Measurements from ENCODE around the gene HES4.
"Not testable (repeated sequence)": the region's sequence is repeated elsewhere in the genome, so short reads cannot be mapped to it uniquely, and the experiment has no call there.

The HES4 gene

DNA sequence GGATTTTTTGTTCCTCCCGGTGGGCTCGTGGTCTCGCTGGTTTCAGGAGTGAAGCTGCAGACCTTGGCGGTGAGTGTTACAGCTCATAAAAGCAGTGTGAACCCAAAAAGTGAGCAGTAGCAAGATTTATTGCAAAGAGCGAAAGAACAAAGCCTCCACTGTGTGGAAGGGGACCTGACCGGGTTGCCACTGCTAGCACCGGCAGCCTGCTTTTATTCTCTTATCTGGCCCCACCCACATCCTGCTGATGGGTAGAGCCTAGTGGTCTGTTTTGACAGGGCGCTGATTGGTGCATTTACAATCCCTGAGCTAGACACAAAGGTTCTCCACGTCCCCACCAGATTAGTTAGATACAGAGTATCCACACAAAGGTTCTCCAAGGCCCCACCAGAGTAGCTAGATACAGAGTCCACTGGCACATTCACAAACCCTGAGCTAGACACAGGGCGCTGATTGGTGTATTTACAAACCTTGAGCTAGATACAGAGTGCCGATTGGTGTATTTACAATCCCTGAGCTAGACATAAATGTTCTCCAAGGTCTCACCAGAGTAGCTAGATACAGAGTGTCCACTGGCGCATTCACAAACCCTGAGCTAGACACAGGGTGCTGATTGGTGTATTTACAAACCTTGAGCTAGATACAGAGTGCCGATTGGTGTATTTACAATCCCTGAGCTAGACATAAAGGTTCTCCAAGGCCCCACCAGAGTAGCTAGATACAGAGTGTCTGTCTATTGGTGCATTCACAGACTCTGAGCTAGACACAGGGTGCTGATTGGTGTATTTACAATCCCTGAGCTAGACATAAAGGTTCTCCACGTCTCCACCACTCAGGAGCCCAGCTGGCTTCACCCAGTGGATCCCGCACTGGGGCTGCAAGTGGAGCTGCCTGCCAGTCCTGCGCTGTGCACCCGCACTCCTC is 17.8 kb upstream of the HES4 start:
- DNase-seq, result not testable (repeated sequence)

DNA sequence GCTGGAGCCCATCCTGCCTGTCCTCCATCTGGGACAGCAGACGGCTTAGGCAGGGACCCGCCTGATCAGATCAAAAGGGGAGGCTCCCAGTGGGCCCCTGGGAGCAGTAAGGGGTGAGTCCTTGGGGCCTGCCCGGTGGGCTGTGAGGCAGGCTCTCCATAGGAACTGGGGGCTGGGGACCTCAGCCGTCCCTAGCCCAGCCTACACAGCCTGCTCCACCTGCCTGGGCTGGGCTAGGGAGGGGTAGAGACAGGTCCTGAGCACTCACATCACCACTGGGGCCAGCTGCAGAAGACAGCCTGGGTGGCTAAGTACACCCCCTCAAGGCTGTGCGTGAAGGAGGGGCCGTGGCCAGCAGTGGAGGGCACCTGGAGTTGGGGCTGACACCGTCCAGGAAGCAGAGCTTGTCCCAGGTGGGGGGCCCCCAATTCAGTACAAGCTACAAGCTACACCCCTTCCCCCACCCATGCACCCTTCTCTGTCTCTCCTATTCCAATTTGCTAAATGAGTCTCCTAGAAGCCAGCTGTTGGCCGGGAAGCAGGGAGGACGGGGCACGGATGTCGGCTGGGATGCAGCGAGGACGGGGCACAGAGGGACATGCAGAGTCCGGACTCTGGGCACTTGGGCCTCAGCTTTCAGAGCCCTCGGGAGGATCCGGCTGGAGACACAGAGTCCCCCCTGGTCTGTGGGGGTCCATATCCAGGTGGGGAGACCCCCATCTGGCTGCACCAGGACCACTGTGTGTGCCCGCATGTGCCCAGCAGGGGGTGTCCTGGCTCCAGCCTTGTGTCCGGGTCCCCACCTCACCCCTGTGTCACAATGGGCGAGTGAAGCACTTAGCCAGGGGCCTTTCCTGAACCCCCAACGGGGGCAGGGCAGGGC is 15.1 kb upstream of the HES4 start:
- DNase-seq, result peak in 1 of 2 experiments; percentile 34

- DNase-seq, result peak; percentile 19 to 62
Measured at GRCh38 chr1:1013922-1014648, 14.2 kb upstream of the HES4 start.

GRCh38 chr1:1013105-1013921 is 13.4 kb upstream of the HES4 start, which contains the start of gene ISG15:
Gene ISG15, plus strand, starts transcription at chr1:1013497. Its CDS starts 77 bp downstream, at chr1:1013574.
- peak; percentile 72 to 77 for DNase-seq

DNA sequence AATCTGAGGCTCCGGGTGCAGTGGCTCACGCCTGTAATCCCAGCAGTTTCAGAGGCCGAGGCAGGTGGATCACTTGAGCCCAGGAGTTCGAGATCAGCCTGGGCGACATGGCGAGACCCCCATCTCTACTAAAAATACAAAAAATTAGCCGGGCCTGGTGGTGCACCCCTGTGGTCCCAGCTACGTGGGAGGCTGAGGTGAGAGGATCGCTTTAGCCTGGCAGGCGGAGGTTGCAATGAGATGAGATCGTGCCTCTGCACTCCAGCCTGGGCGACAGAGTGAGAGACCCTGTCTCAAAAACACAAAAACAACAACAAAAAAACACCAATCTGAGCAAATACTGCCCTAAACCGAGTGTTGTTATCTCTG is 12.8 kb upstream of the HES4 start:
- not testable (repeated sequence) for DNase-seq

GRCh38 chr1:1011396-1011949 is 11.6 kb upstream of the HES4 start:
- DNase-seq, result no peak

- DNase-seq, result not testable (repeated sequence)
Measured at GRCh38 chr1:1010131-1010530, 10.2 kb upstream of the HES4 start.

GRCh38 chr1:1006305-1007159 is 6.6 kb upstream of the HES4 start:
- no peak for DNase-seq

DNA sequence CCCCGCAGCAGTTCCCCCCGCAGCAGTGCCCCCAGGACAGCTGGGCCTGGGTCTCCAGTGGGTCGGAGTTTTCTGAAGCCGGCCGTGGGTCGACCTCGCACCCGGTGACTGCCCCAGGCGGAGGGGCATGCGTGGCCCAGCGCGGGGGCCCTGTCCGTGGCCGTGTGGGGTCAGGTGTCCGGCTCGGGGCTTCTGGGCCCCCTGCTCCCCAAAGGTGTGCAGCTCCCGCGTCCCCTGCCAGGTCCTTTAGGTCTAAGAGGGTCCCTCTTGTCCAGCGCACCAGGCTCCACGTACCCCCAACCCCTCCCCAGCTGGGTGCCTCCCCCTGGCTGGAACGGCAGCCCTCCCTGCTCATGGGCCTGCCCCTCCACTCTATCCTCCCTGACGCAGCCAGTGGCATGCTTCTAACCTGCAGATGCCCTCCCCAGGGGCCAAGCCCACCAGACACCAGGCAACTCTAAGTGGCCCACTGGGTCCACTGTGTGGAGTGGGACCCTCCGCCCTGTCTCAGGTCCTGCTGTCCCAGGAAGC is 5.9 kb upstream of the HES4 start:
- DNase-seq, result no peak

DNA sequence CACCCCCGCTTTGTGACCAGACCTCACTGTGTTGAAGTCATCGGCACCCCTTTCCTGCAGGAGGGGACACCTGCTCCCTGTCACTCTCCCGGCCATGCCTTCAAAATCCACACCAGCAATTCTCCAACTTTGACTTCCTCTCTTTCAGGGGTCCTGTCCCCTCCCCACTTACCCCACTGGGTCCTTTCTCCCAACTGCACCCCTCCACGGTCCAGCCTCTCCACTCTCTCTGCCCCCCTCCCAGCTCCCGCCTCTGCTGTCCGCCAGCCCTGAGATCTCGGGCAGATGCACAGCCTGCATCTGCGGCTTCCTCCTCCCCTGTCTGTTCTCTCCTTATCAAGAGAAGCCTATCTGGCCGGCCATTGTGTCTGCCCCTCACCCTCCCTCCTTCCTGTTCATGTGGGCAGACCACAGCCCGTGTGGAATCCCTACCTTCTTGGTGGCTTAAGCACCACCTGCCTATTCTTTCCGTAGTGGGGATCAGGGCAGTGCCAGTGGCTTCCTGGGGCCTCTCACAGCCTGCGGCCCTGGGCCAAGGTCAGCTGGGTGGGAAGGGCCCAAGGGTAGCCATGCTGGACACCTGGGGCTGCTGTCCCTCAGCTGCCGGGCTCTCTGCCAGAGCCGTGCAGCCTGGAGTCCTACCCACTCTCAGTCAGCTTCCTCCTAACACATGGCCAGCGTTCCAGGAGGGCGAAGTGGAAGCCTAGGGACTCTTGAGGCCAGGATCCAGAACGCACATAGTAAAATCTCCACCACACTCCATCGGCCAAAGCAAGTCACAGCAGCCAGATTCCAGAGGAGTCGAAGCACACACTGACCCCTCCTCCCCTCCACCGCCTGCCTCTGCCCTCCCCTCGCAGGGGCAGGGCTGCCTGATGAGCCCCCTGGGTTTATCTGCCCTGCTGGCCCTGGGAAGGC is 5.1 kb upstream of the HES4 start:
- peak; percentile 27 to 59 for DNase-seq

- DNase-seq, result no peak
Measured at GRCh38 chr1:1004420-1004779, 4.5 kb upstream of the HES4 start.

GRCh38 chr1:1003618-1004419 is 3.9 kb upstream of the HES4 start:
- no peak for DNase-seq

GRCh38 chr1:1001057-1001783 is 1.3 kb upstream of the HES4 start:
- no peak for DNase-seq

DNA sequence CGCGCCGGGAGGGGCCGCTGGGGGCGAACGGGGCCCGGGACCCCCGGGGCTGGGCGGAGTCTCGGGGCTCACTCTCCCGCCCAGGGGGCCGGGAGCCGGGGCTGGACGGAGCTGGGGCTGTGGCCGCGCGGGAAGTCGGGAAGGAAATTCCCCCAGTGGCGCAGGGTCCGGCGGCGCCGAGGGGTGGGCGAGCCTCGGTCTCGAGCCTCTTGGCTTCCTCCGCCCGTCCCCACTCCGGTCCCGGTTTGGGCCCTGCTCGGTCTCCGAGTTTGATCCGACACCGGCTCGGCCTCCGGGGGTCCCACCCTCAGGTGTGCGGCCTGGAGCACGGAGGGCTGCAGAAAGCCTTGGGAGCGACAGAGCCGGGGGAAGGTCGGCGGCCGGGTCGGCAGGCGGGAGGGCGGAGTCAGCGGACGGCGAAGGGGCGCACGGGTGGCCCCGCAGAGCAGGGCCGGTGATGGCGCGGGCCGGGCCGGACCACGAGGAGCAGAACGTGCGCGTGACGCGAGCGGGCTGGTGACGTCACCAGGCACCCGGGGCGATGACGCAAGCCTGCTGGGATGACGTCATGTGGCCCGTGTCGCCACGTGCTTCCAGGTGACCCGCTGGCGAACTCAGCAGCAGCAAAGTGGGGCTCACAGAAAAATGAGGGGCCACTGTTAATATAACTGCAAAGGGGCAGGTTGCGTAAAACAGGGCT is 610 bp upstream of the HES4 start:
- DNase-seq, result no peak

DNA sequence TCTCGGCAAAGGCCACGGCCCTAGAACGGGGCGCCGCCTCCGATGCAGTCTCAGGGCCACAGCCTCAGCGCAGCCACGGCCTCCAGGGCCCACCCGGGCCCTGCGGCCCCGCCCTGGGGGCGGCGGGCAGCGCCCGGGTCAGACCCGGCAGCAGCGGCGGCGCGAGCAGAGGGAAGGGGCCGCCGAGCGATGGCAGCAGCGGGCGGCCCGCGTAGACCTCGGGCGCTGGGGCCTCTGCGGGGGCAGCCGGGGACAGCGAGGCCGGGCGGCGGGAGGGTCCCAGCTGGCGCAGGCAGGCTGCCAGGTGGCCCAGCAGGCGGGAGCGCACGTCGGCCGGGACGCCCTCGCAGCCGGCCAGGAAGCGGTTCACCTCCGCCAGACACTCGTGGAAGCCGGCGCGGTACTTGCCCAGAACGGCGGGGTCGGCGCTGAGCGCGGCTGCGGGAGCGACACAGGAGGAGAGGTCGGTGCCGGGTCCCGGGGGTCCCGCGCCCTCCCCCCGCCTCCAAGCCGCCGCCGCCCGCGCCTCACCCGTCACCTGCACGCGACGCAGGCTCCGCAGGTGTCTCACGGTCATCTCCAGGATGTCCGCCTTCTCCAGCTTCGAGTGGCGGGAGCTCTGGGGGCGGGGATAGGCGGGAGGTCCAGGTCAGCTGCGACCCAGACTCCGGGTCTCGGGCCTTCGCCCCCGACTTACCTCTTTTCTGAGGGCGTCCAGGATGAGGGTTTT is 737 bp downstream of the HES4 start:
- no peak for DNase-seq

DNA sequence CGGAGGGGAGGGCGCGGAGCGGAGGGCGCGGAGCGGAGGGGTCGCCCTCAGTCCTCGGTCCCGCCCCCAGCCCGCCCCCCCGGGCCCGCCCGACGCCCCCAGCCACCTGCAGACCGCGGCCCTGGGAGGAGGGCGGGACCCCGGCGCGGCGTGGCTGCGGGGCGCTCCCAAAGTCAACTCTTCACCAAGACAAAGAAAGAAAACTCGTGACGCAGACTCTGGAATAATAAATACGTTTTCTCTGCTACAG is 1.2 kb downstream of the HES4 start:
- no peak for DNase-seq
